Measurements from ENCODE around the gene DEDD2. TPM values are rescaled to one million over a fixed set of nuclear protein-coding genes. Genes with fewer than 3 reads are reported as not detected.

Gene DEDD2
- total and polyA plus RNA-seq, 10 of the 15 experiments (the other 5 are each of a cell fraction or from before 2014, with no cell fraction given) = 2.5 to 24.7 (median 17.6) TPM

DNA sequence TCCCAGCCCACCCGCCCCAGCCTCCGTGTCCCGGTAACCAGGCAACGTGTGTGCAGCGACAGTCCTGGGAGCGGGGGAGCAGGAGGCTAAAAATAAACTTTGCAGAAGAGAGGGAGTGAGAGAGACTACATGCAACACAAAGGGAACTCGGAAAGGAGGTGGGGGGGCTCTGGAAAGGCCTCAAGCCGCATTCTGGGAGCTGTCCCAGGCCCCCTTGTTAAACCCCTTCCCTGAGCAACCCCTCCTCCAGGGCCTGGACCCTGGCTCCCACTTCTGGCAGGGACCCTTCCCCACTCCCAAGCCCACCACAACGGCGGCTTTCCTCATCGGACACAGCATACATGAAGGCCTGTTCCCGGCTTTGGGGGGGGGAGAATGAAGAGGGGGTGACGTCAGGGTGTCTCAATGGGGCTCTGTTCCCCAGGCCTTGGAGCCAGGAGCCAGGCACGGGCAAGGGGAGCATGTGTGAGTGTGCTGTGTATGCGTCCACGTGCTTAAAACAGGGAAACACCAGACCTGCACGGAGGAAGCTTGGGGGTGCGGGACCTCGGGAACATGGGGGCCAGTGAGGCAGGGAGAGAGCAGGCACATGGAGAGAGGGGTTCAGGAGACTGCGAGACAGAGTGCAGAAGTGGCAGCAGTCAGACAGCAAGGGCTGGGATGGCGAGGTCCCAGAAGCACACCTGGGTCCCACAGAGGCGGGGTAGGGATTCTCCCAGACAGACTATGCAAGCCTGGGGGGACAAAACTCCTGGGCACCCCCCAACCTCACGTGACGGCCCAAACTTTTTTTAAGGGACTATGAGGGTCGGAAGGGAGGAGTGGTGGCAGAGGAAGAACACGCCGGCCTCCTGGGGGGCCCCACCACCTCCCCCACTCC lies 35.1 kb upstream of the DEDD2 start (continued):
- TF ChIP-seq, protein P1, sequence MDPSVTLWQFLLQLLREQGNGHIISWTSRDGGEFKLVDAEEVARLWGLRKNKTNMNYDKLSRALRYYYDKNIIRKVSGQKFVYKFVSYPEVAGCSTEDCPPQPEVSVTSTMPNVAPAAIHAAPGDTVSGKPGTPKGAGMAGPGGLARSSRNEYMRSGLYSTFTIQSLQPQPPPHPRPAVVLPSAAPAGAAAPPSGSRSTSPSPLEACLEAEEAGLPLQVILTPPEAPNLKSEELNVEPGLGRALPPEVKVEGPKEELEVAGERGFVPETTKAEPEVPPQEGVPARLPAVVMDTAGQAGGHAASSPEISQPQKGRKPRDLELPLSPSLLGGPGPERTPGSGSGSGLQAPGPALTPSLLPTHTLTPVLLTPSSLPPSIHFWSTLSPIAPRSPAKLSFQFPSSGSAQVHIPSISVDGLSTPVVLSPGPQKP (IDR thresholded peaks at IDR 0.05; ENCODE audit: low read depth, low read length) = no peak
- TF ChIP-seq, protein P2, sequence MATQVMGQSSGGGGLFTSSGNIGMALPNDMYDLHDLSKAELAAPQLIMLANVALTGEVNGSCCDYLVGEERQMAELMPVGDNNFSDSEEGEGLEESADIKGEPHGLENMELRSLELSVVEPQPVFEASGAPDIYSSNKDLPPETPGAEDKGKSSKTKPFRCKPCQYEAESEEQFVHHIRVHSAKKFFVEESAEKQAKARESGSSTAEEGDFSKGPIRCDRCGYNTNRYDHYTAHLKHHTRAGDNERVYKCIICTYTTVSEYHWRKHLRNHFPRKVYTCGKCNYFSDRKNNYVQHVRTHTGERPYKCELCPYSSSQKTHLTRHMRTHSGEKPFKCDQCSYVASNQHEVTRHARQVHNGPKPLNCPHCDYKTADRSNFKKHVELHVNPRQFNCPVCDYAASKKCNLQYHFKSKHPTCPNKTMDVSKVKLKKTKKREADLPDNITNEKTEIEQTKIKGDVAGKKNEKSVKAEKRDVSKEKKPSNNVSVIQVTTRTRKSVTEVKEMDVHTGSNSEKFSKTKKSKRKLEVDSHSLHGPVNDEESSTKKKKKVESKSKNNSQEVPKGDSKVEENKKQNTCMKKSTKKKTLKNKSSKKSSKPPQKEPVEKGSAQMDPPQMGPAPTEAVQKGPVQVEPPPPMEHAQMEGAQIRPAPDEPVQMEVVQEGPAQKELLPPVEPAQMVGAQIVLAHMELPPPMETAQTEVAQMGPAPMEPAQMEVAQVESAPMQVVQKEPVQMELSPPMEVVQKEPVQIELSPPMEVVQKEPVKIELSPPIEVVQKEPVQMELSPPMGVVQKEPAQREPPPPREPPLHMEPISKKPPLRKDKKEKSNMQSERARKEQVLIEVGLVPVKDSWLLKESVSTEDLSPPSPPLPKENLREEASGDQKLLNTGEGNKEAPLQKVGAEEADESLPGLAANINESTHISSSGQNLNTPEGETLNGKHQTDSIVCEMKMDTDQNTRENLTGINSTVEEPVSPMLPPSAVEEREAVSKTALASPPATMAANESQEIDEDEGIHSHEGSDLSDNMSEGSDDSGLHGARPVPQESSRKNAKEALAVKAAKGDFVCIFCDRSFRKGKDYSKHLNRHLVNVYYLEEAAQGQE (IDR thresholded peaks at IDR 0.05; ENCODE audit: low read depth, low read length) = no peak
- TF ChIP-seq MXI1 (IDR thresholded peaks at IDR 0.05; ENCODE audit: low read depth, low read length) = peak; percentile 28; the same call in 1 of the 2 replicates
- TF ChIP-seq, protein P3, sequence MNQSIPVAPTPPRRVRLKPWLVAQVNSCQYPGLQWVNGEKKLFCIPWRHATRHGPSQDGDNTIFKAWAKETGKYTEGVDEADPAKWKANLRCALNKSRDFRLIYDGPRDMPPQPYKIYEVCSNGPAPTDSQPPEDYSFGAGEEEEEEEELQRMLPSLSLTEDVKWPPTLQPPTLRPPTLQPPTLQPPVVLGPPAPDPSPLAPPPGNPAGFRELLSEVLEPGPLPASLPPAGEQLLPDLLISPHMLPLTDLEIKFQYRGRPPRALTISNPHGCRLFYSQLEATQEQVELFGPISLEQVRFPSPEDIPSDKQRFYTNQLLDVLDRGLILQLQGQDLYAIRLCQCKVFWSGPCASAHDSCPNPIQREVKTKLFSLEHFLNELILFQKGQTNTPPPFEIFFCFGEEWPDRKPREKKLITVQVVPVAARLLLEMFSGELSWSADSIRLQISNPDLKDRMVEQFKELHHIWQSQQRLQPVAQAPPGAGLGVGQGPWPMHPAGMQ (IDR thresholded peaks at IDR 0.05; ENCODE audit: borderline replicate concordance) = no peak
- TF ChIP-seq NR2C1 (IDR thresholded peaks at IDR 0.05) = no peak
- TF ChIP-seq JUND (IDR thresholded peaks at IDR 0.05; ENCODE audit: low read depth, low read length) = no peak
- no peak for TF ChIP-seq POLR2AphosphoS2 (IDR thresholded peaks at IDR 0.05; ENCODE audit: low read depth, low read length)
- no peak for TF ChIP-seq CBFB (IDR thresholded peaks at IDR 0.05; ENCODE audit: low read depth)
- peak; percentile 5; the same call in 1 of the 2 replicates for TF ChIP-seq EED (IDR thresholded peaks at IDR 0.05; ENCODE audit: low read depth)
- TF ChIP-seq HSF1 (IDR thresholded peaks at IDR 0.05; ENCODE audit: low read depth, low read length) = no peak
- 0 out of 2 replicates have a peak, but pooled peaks have one; percentile 46 for TF ChIP-seq GATAD2B (conservative IDR thresholded peaks at IDR 0.05; ENCODE audit: low read depth)
- TF ChIP-seq KDM1A (IDR thresholded peaks at IDR 0.05; ENCODE audit: borderline replicate concordance) = no peak
- no peak for TF ChIP-seq RCOR1 (conservative IDR thresholded peaks at IDR 0.05; ENCODE audit: low read depth, low read length)
- no peak for TF ChIP-seq TCF12 (IDR thresholded peaks at IDR 0.05; ENCODE audit: low read depth, low read length)
- TF ChIP-seq CBX3 (IDR thresholded peaks at IDR 0.05; ENCODE audit: borderline replicate concordance, low read depth) = no peak
- no peak for TF ChIP-seq MEF2A (IDR thresholded peaks at IDR 0.05; ENCODE audit: insufficient read depth, low read depth, low read length)
- TF ChIP-seq POLR2AphosphoS5 (IDR thresholded peaks at IDR 0.05; ENCODE audit: low read length) = no peak
- TF ChIP-seq NKRF (conservative IDR thresholded peaks at IDR 0.05) = 0 out of 2 replicates have a peak, but pooled peaks have one; percentile 15
- TF ChIP-seq RB1 (IDR thresholded peaks at IDR 0.05; ENCODE audit: borderline replicate concordance) = no peak
- TF ChIP-seq TCF3 (IDR thresholded peaks at IDR 0.05; ENCODE audit: borderline replicate concordance, insufficient read depth, low read depth, low read length) = no peak

All from GM12878 (cell line).